GM21367 (cell line): Measurements from ENCODE around the gene SLC1A7.
"Not testable (repeated sequence)": the region's sequence is repeated elsewhere in the genome, so short reads cannot be mapped to it uniquely, and the experiment has no call there.

ENCODE experiments used
- ATAC-seq: cut with Tn5 transposase; IDR thresholded peaks from one replicate; pipeline ENCODE4 v1.9.1; 2021; ENCODE audit not compliant: unreplicated experiment

The SLC1A7 gene

GRCh38 chr1:53142226-53142853 is at the start of gene SLC1A7:
Gene SLC1A7 (minus strand): TSS chr1:53142638. CDS start chr1:53142449, 189 bp downstream.
- ATAC-seq: no peak

- ATAC-seq: no peak
Measured at GRCh38 chr1:53190210-53190611, 47.8 kb upstream of the SLC1A7 start.

GRCh38 chr1:53189061-53189460 is 46.6 kb upstream of the SLC1A7 start:
- no peak for ATAC-seq

GRCh38 chr1:53188099-53188498 is 45.7 kb upstream of the SLC1A7 start:
- no peak for ATAC-seq

- no peak for ATAC-seq
Measured at GRCh38 chr1:53187401-53187800, 45.0 kb upstream of the SLC1A7 start.

GRCh38 chr1:53186533-53186932 is 44.1 kb upstream of the SLC1A7 start:
- ATAC-seq: no peak

GRCh38 chr1:53185955-53186297 is 43.5 kb upstream of the SLC1A7 start:
- not testable (repeated sequence) for ATAC-seq

- no peak for ATAC-seq
Measured at GRCh38 chr1:53183095-53183990, 40.9 kb upstream of the SLC1A7 start.

- no peak for ATAC-seq
Measured at GRCh38 chr1:53182716-53183094, 40.3 kb upstream of the SLC1A7 start.

- ATAC-seq: no peak
Measured at GRCh38 chr1:53182111-53182593, 39.7 kb upstream of the SLC1A7 start.

GRCh38 chr1:53180951-53181350 is 38.5 kb upstream of the SLC1A7 start:
- no peak for ATAC-seq

- no peak for ATAC-seq
Measured at GRCh38 chr1:53180226-53180625, 37.8 kb upstream of the SLC1A7 start.

- no peak for ATAC-seq
Measured at GRCh38 chr1:53176452-53177208, 34.2 kb upstream of the SLC1A7 start.

- no peak for ATAC-seq
Measured at GRCh38 chr1:53174971-53175913, 32.8 kb upstream of the SLC1A7 start.

GRCh38 chr1:53172426-53173128 is 30.1 kb upstream of the SLC1A7 start:
- ATAC-seq: no peak

GRCh38 chr1:53166912-53167311 is 24.5 kb upstream of the SLC1A7 start:
- ATAC-seq: no peak

GRCh38 chr1:53166366-53166765 is 23.9 kb upstream of the SLC1A7 start:
- ATAC-seq: no peak

- no peak for ATAC-seq
Measured at GRCh38 chr1:53165408-53165961, 23.0 kb upstream of the SLC1A7 start.

GRCh38 chr1:53163291-53163768 is 20.9 kb upstream of the SLC1A7 start:
- no peak for ATAC-seq
